Measurements from ENCODE around the gene ATIC. TPM values are rescaled to one million over a fixed set of nuclear protein-coding genes. Genes with fewer than 3 reads are reported as not detected.

ATIC gene
- total RNA-seq, 2 experiments from 2014 or later: 60.8 to 224 TPM

DNA sequence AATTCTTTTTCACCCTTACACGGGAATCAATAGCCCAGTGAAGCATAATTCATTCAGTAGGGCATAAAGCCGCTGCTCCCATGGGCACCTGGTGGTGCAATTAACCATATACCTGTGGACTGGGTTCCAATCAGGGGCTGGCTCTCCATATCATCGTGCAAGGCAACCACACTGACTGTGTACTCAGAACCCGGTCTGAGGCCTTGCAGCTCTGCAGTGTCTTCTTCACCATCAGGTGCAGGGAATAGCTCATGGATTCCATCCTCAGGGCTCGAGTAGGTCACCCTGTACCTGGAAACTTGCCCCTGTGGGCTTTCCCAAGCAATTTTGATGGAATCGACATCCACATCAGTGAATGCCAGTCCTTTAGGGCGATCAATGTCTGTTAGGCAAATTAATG is 68.8 kb downstream of the ATIC start:
- Histone ChIP-seq H3K9me2 (ENCODE audit: insufficient read depth, low read length) (no peaks in the 10 kb centered on the region), H3K4me1 (ENCODE audit: insufficient read depth, low read length, poor library complexity, severe bottlenecking) (no peaks in the 10 kb centered on the region), H3K4me3 (ENCODE audit: low read depth, low read length, poor library complexity, severe bottlenecking) (no peak overlapping the region), H2AFZ (ENCODE audit: low read length) (no peak overlapping the region), H3K27ac (ENCODE audit: low read depth, low read length, poor library complexity, severe bottlenecking) (no peak overlapping the region), H3K79me2 (ENCODE audit: insufficient read depth, low read depth, low read length) (no peaks in the 10 kb centered on the region), H3K4me2 (ENCODE audit: low read length) (no peak overlapping the region), H4K20me1 (ENCODE audit: insufficient read depth, low read length) (no peaks in the 10 kb centered on the region; the same call in 1 of the 2 replicates), H3K36me3 (ENCODE audit: insufficient read depth, low read length) (no peaks in the 10 kb centered on the region; the same call in 1 of the 2 replicates), H3K9me3 (ENCODE audit: low read length) (no peaks in the 10 kb centered on the region)
- TF ChIP-seq EZH2phosphoT487 (IDR thresholded peaks at IDR 0.05; ENCODE audit: borderline replicate concordance, low read depth, low read length): no peak
- TF ChIP-seq, protein P1, sequence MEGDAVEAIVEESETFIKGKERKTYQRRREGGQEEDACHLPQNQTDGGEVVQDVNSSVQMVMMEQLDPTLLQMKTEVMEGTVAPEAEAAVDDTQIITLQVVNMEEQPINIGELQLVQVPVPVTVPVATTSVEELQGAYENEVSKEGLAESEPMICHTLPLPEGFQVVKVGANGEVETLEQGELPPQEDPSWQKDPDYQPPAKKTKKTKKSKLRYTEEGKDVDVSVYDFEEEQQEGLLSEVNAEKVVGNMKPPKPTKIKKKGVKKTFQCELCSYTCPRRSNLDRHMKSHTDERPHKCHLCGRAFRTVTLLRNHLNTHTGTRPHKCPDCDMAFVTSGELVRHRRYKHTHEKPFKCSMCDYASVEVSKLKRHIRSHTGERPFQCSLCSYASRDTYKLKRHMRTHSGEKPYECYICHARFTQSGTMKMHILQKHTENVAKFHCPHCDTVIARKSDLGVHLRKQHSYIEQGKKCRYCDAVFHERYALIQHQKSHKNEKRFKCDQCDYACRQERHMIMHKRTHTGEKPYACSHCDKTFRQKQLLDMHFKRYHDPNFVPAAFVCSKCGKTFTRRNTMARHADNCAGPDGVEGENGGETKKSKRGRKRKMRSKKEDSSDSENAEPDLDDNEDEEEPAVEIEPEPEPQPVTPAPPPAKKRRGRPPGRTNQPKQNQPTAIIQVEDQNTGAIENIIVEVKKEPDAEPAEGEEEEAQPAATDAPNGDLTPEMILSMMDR (conservative IDR thresholded peaks at IDR 0.05; ENCODE audit: low read length): no peak
- no peak for DNase-seq (ENCODE audit: low spot score)
- CTCF ChIA-PET (ENCODE audit: unreplicated experiment): no interaction called here
- BruUV-seq (replicated peaks): no TSS peak
- POLR2A ChIA-PET: interaction anchor here (0.8 to 1.0 kb wide), 2 partner anchors 10 to 298 kb away, joined by 3 read pairs; no protein-coding TSS in a partner anchor
- intact Hi-C loops (cut with micrococcal nuclease; ENCODE audit: unreplicated experiment): no loop called here

DNA sequence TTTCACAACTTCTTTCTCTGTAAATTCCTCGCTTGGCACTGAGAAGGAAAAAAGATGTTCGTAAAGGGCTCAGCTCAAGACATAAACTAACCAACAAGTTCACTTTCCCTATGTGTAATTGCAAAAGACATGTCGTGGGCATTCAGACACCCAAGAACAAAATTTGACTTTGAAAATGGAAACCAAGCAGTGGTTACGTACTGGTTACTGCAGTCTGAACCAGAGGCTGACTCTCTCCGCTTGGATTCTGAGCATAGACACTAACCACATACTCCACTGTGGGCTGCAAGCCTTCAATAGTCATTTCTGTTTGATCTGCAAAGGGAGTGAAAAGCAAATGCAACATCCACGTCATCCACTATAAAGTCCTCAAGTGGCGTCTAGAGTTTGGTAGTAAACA is 70.2 kb downstream of the ATIC start:
- H3K9me2 ChIP-seq (ENCODE audit: insufficient read depth, low read length): no peaks in the 10 kb centered on the region
- no peak overlapping the region for H3K4me2 ChIP-seq (ENCODE audit: low read length)
- no peaks in the 10 kb centered on the region for H3K9me3 ChIP-seq (ENCODE audit: low read length)
- ChIA-PET POLR2A (no interaction called here), CTCF (ENCODE audit: unreplicated experiment) (no interaction called here)
- H3K27ac ChIP-seq (ENCODE audit: low read depth, low read length, poor library complexity, severe bottlenecking): no peak overlapping the region
- H2AFZ ChIP-seq (ENCODE audit: low read length): no peak overlapping the region
- no peak for TF ChIP-seq EZH2phosphoT487 (IDR thresholded peaks at IDR 0.05; ENCODE audit: borderline replicate concordance, low read depth, low read length)
- TF ChIP-seq, protein P1 (conservative IDR thresholded peaks at IDR 0.05; ENCODE audit: low read length): no peak
- DNase-seq (ENCODE audit: low spot score): no peak
- intact Hi-C loops (cut with micrococcal nuclease; ENCODE audit: unreplicated experiment): no loop called here
- no peak overlapping the region for H3K4me3 ChIP-seq (ENCODE audit: low read depth, low read length, poor library complexity, severe bottlenecking)
- H4K20me1 ChIP-seq (ENCODE audit: insufficient read depth, low read length): no peaks in the 10 kb centered on the region
- H3K36me3 ChIP-seq (ENCODE audit: insufficient read depth, low read length): no peaks in the 10 kb centered on the region
- no peaks in the 10 kb centered on the region for H3K79me2 ChIP-seq (ENCODE audit: insufficient read depth, low read depth, low read length)
- H3K4me1 ChIP-seq (ENCODE audit: insufficient read depth, low read length, poor library complexity, severe bottlenecking): no peaks in the 10 kb centered on the region
- BruUV-seq (replicated peaks): no TSS peak

DNA sequence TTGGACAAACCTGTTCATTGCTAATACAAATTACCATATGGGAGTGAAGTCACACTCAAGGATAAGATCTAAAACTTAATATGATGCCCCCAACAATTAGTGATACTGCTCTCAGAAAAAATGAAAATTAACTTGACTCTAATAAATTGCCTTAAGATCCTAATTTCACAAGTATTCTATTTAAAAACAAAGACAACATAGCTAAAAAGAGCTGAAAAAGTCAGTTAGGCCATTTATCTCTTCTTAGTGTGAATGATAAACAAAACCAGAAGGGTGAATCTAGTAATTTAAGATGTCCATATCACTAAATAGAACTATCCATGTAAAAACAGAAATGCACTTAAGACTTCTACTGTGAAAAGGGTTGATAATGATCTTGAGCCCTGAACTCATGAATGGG is 70.6 kb downstream of the ATIC start:
- Histone ChIP-seq H3K36me3 (ENCODE audit: insufficient read depth, low read length) (no peaks in the 10 kb centered on the region), H2AFZ (ENCODE audit: low read length) (no peak overlapping the region), H3K79me2 (ENCODE audit: insufficient read depth, low read depth, low read length) (no peaks in the 10 kb centered on the region), H3K9me2 (ENCODE audit: insufficient read depth, low read length) (no peaks in the 10 kb centered on the region), H3K4me2 (ENCODE audit: low read length) (no peak overlapping the region), H3K27ac (ENCODE audit: low read depth, low read length, poor library complexity, severe bottlenecking) (no peak overlapping the region), H3K4me3 (ENCODE audit: low read depth, low read length, poor library complexity, severe bottlenecking) (no peak overlapping the region), H4K20me1 (ENCODE audit: insufficient read depth, low read length) (no peaks in the 10 kb centered on the region), H3K4me1 (ENCODE audit: insufficient read depth, low read length, poor library complexity, severe bottlenecking) (no peaks in the 10 kb centered on the region), H3K9me3 (ENCODE audit: low read length) (no peaks in the 10 kb centered on the region)
- CTCF ChIA-PET (ENCODE audit: unreplicated experiment): no interaction called here
- no TSS peak for BruUV-seq (replicated peaks)
- intact Hi-C loops (cut with micrococcal nuclease; ENCODE audit: unreplicated experiment): no loop called here
- no peak for TF ChIP-seq EZH2phosphoT487 (IDR thresholded peaks at IDR 0.05; ENCODE audit: borderline replicate concordance, low read depth, low read length)
- TF ChIP-seq, protein P1 (conservative IDR thresholded peaks at IDR 0.05; ENCODE audit: low read length): no peak
- no peak for DNase-seq (ENCODE audit: low spot score)
- POLR2A ChIA-PET: interaction anchor here (0.6 kb wide), 1 partner anchor 576 kb away, joined by 7 read pairs; no protein-coding TSS in a partner anchor
